ENCODE results near the gene METAP1. TPM values are rescaled to one million over a fixed set of nuclear protein-coding genes. Genes with fewer than 3 reads are reported as not detected.

METAP1 gene
- total and polyA plus RNA-seq, 2 experiments from 2014 or later, result 64.1 to 122 TPM

DNA sequence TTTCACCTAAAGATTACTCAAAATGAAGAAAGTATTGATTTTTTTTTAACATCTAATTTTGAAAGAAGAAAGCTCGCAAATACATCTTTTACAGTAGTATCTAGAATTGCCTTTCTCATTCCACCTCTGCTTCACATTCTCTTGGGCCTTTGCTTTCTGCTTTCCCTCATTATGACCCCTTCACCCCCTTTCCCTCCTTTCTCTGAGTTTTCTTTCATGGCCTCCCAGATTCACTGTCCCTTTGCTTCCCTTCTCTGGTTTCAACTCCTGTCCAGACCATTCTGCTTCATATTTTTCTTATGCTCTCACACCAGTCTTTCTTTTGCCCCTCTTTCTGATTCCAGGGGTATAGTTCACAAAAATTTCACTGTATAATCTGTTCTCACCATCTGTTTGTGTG lies 64.0 kb downstream of the METAP1 start:
- H3K79me2 ChIP-seq (replicated peaks; ENCODE audit: insufficient read depth), result peaks cover 16% of the 10 kb centered on the region
- no peak overlapping the region for H3K4me3 ChIP-seq
- H3K27ac Mint-ChIP-seq, result no peak overlapping the region; the same call in 1 of the 2 replicates
- H3K36me3 ChIP-seq (ENCODE audit: insufficient read depth), result peaks cover 25% of the 10 kb centered on the region; the same call in 1 of the 2 replicates
- H2AFZ ChIP-seq, result no peak overlapping the region
- ATAC-seq (no peak), DNase-seq (ENCODE audit: low spot score) (no peak)
- no peak overlapping the region for H3K4me3 Mint-ChIP-seq
- H3K27me3 Mint-ChIP-seq (ENCODE audit: insufficient read depth, low read depth, poor library complexity), result peaks cover 5% of the 10 kb centered on the region
- H3K27me3 ChIP-seq (ENCODE audit: insufficient read depth), result no peaks in the 10 kb centered on the region
- peaks cover 3% of the 10 kb centered on the region; the same call in 1 of the 2 replicates for H3K4me1 ChIP-seq (ENCODE audit: insufficient read depth)
- H3K9me2 ChIP-seq (ENCODE audit: insufficient read depth), result no peaks in the 10 kb centered on the region
- no peak overlapping the region for H3K27ac ChIP-seq (ENCODE audit: low read depth)
- peaks cover 9% of the 10 kb centered on the region for H3K4me1 Mint-ChIP-seq
- H3K9me3 Mint-ChIP-seq, result no peaks in the 10 kb centered on the region
- H3F3A ChIP-seq (replicated peaks; ENCODE audit: low read depth), result no peaks in the 10 kb centered on the region
- no peak overlapping the region for H3K4me2 ChIP-seq
- H3K36me3 Mint-ChIP-seq (ENCODE audit: low read depth), result peaks cover 62% of the 10 kb centered on the region
- TF ChIP-seq POLR2AphosphoS5 (IDR thresholded peaks at IDR 0.05; ENCODE audit: low read depth) (no peak), EZH2phosphoT487 (IDR thresholded peaks at IDR 0.05; ENCODE audit: unreplicated experiment) (no peak), NANOG (IDR thresholded peaks at IDR 0.05; ENCODE audit: borderline replicate concordance) (no peak), ZNF114 (CRISPR knock-in tag; IDR thresholded peaks at IDR 0.05) (no peak), ZNF331 (CRISPR knock-in tag; IDR thresholded peaks at IDR 0.05; ENCODE audit: low read depth) (no peak), STAT1 (IDR thresholded peaks at IDR 0.05; ENCODE audit: unreplicated experiment) (no peak), CREB1 (CRISPR knock-in tag; IDR thresholded peaks at IDR 0.05; ENCODE audit: low read depth) (no peak), EZH2 (IDR thresholded peaks at IDR 0.05; ENCODE audit: low read depth, unreplicated experiment) (no peak), JUNB (IDR thresholded peaks at IDR 0.05; ENCODE audit: unreplicated experiment) (no peak)
- TF ChIP-seq, protein P1, sequence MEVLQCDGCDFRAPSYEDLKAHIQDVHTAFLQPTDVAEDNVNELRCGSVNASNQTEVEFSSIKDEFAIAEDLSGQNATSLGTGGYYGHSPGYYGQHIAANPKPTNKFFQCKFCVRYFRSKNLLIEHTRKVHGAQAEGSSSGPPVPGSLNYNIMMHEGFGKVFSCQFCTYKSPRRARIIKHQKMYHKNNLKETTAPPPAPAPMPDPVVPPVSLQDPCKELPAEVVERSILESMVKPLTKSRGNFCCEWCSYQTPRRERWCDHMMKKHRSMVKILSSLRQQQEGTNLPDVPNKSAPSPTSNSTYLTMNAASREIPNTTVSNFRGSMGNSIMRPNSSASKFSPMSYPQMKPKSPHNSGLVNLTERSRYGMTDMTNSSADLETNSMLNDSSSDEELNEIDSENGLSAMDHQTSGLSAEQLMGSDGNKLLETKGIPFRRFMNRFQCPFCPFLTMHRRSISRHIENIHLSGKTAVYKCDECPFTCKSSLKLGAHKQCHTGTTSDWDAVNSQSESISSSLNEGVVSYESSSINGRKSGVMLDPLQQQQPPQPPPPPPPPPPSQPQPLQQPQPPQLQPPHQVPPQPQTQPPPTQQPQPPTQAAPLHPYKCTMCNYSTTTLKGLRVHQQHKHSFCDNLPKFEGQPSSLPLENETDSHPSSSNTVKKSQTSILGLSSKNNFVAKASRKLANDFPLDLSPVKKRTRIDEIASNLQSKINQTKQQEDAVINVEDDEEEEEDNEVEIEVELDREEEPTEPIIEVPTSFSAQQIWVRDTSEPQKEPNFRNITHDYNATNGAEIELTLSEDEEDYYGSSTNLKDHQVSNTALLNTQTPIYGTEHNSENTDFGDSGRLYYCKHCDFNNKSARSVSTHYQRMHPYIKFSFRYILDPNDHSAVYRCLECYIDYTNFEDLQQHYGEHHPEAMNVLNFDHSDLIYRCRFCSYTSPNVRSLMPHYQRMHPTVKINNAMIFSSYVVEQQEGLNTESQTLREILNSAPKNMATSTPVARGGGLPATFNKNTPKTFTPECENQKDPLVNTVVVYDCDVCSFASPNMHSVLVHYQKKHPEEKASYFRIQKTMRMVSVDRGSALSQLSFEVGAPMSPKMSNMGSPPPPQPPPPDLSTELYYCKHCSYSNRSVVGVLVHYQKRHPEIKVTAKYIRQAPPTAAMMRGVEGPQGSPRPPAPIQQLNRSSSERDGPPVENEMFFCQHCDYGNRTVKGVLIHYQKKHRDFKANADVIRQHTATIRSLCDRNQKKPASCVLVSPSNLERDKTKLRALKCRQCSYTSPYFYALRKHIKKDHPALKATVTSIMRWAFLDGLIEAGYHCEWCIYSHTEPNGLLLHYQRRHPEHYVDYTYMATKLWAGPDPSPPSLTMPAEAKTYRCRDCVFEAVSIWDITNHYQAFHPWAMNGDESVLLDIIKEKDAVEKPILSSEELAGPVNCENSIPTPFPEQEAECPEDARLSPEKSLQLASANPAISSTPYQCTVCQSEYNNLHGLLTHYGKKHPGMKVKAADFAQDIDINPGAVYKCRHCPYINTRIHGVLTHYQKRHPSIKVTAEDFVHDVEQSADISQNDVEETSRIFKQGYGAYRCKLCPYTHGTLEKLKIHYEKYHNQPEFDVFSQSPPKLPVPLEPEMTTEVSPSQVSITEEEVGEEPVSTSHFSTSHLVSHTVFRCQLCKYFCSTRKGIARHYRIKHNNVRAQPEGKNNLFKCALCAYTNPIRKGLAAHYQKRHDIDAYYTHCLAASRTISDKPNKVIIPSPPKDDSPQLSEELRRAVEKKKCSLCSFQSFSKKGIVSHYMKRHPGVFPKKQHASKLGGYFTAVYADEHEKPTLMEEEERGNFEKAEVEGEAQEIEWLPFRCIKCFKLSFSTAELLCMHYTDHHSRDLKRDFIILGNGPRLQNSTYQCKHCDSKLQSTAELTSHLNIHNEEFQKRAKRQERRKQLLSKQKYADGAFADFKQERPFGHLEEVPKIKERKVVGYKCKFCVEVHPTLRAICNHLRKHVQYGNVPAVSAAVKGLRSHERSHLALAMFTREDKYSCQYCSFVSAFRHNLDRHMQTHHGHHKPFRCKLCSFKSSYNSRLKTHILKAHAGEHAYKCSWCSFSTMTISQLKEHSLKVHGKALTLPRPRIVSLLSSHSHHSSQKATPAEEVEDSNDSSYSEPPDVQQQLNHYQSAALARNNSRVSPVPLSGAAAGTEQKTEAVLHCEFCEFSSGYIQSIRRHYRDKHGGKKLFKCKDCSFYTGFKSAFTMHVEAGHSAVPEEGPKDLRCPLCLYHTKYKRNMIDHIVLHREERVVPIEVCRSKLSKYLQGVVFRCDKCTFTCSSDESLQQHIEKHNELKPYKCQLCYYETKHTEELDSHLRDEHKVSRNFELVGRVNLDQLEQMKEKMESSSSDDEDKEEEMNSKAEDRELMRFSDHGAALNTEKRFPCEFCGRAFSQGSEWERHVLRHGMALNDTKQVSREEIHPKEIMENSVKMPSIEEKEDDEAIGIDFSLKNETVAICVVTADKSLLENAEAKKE (CRISPR knock-in tag; IDR thresholded peaks at IDR 0.05), result no peak
- TF ChIP-seq, protein P2, sequence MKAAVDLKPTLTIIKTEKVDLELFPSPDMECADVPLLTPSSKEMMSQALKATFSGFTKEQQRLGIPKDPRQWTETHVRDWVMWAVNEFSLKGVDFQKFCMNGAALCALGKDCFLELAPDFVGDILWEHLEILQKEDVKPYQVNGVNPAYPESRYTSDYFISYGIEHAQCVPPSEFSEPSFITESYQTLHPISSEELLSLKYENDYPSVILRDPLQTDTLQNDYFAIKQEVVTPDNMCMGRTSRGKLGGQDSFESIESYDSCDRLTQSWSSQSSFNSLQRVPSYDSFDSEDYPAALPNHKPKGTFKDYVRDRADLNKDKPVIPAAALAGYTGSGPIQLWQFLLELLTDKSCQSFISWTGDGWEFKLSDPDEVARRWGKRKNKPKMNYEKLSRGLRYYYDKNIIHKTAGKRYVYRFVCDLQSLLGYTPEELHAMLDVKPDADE (IDR thresholded peaks at IDR 0.05), result no peak
- TF ChIP-seq, protein P3, sequence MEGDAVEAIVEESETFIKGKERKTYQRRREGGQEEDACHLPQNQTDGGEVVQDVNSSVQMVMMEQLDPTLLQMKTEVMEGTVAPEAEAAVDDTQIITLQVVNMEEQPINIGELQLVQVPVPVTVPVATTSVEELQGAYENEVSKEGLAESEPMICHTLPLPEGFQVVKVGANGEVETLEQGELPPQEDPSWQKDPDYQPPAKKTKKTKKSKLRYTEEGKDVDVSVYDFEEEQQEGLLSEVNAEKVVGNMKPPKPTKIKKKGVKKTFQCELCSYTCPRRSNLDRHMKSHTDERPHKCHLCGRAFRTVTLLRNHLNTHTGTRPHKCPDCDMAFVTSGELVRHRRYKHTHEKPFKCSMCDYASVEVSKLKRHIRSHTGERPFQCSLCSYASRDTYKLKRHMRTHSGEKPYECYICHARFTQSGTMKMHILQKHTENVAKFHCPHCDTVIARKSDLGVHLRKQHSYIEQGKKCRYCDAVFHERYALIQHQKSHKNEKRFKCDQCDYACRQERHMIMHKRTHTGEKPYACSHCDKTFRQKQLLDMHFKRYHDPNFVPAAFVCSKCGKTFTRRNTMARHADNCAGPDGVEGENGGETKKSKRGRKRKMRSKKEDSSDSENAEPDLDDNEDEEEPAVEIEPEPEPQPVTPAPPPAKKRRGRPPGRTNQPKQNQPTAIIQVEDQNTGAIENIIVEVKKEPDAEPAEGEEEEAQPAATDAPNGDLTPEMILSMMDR (conservative IDR thresholded peaks at IDR 0.05; ENCODE audit: low read depth in 2 of 2), result no peak
- TF ChIP-seq, protein P4, sequence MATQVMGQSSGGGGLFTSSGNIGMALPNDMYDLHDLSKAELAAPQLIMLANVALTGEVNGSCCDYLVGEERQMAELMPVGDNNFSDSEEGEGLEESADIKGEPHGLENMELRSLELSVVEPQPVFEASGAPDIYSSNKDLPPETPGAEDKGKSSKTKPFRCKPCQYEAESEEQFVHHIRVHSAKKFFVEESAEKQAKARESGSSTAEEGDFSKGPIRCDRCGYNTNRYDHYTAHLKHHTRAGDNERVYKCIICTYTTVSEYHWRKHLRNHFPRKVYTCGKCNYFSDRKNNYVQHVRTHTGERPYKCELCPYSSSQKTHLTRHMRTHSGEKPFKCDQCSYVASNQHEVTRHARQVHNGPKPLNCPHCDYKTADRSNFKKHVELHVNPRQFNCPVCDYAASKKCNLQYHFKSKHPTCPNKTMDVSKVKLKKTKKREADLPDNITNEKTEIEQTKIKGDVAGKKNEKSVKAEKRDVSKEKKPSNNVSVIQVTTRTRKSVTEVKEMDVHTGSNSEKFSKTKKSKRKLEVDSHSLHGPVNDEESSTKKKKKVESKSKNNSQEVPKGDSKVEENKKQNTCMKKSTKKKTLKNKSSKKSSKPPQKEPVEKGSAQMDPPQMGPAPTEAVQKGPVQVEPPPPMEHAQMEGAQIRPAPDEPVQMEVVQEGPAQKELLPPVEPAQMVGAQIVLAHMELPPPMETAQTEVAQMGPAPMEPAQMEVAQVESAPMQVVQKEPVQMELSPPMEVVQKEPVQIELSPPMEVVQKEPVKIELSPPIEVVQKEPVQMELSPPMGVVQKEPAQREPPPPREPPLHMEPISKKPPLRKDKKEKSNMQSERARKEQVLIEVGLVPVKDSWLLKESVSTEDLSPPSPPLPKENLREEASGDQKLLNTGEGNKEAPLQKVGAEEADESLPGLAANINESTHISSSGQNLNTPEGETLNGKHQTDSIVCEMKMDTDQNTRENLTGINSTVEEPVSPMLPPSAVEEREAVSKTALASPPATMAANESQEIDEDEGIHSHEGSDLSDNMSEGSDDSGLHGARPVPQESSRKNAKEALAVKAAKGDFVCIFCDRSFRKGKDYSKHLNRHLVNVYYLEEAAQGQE (IDR thresholded peaks at IDR 0.05; ENCODE audit: unreplicated experiment), result no peak
- 0 out of 2 replicates have a peak, but pooled peaks cover 13% of the 10 kb centered on the region for H4K20me1 ChIP-seq (replicated peaks; ENCODE audit: insufficient read depth)

All from GM23338 (cell line).